GM18858 (cell line): ENCODE measurements around the gene GRK5.

Source experiments
- ATAC-seq: cut with Tn5 transposase; IDR thresholded peaks from one replicate; pipeline ENCODE4 v1.9.1; 2021; ENCODE audit not compliant: unreplicated experiment

GRK5 gene

GRCh38 chr10:119374236-119374635, 166.9 kb downstream of the GRK5 start:
- no peak for ATAC-seq

- no peak for ATAC-seq
These were observed 168.4 kb downstream of the GRK5 start for GRCh38 chr10:119375574-119376272.

GRCh38 chr10:119377451-119377957, 170.1 kb downstream of the GRK5 start:
- no peak for ATAC-seq

GRCh38 chr10:119377958-119378736, 170.8 kb downstream of the GRK5 start:
- ATAC-seq: no peak

- no peak for ATAC-seq
These were observed 171.3 kb downstream of the GRK5 start for GRCh38 chr10:119378737-119379067.

GRCh38 chr10:119379466-119380071, 172.2 kb downstream of the GRK5 start:
- no peak for ATAC-seq

- no peak for ATAC-seq
These were observed 175.9 kb downstream of the GRK5 start for GRCh38 chr10:119383174-119383856.

GRCh38 chr10:119384127-119384526, 176.8 kb downstream of the GRK5 start:
- no peak for ATAC-seq

- no peak for ATAC-seq
These were observed 179.3 kb downstream of the GRK5 start for GRCh38 chr10:119386666-119387065.

GRCh38 chr10:119388849-119389345, 181.5 kb downstream of the GRK5 start:
- ATAC-seq: no peak

- ATAC-seq: no peak
These were observed 184.3 kb downstream of the GRK5 start for GRCh38 chr10:119391440-119392251.

- no peak for ATAC-seq
These were observed 185.6 kb downstream of the GRK5 start for GRCh38 chr10:119393019-119393418.

- ATAC-seq: no peak
These were observed 186.1 kb downstream of the GRK5 start for GRCh38 chr10:119393421-119393820.

GRCh38 chr10:119393845-119394244, 186.5 kb downstream of the GRK5 start:
- ATAC-seq: no peak

GRCh38 chr10:119394657-119395279, 187.4 kb downstream of the GRK5 start:
- no peak for ATAC-seq

GRCh38 chr10:119395280-119396007, 188.1 kb downstream of the GRK5 start:
- ATAC-seq: no peak

GRCh38 chr10:119396008-119396708, 188.8 kb downstream of the GRK5 start:
- no peak for ATAC-seq

GRCh38 chr10:119396709-119397071, 189.3 kb downstream of the GRK5 start:
- ATAC-seq: no peak

GRCh38 chr10:119397416-119397815, 190.0 kb downstream of the GRK5 start:
- ATAC-seq: no peak
